Vein endothelial cell (primary cell): Measurements from ENCODE around the gene PLK1. TPM values are rescaled to one million over a fixed set of nuclear protein-coding genes. Genes with fewer than 3 reads are reported as not detected.

Experiments used
- total RNA-seq: library from RNA; depleted of rRNA; stranded (reverse); fragments of >200 nt; gene quantifications from 2 replicates; pipeline ENCODE4 v1.2.3, GENCODE V29; 2012

PLK1 gene
- total RNA-seq = 22.5 and 36.5 TPM in 2 replicates

DNA sequence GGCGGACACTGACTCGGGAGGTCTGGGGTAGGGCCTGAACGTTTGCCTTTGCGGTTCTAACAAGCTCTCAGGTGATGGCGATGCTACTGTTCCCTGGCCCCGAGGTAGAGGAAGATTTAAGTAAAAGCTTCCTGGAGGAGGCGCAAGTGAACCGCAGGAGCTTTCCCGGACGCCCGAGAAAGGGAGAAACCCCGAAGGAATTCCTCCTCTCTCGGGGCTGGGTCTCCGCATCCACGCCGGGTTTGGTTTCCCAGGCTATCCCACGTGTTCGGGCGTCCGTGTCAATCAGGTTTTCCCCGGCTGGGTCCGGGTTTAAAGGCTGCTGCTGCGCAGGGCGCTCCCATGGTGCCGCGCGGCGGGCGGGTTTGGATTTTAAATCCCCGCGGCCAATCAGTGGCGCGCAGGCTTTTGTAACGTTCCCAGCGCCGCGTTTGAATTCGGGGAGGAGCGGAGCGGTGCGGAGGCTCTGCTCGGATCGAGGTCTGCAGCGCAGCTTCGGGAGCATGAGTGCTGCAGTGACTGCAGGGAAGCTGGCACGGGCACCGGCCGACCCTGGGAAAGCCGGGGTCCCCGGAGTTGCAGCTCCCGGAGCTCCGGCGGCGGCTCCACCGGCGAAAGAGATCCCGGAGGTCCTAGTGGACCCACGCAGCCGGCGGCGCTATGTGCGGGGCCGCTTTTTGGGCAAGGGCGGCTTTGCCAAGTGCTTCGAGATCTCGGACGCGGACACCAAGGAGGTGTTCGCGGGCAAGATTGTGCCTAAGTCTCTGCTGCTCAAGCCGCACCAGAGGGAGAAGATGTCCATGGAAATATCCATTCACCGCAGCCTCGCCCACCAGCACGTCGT, at the start of gene PLK1:
PLK1 (plus strand) TSS at position 460 of the 844 bp plus-strand sequence; CDS start at position 504, 44 bp downstream.

DNA sequence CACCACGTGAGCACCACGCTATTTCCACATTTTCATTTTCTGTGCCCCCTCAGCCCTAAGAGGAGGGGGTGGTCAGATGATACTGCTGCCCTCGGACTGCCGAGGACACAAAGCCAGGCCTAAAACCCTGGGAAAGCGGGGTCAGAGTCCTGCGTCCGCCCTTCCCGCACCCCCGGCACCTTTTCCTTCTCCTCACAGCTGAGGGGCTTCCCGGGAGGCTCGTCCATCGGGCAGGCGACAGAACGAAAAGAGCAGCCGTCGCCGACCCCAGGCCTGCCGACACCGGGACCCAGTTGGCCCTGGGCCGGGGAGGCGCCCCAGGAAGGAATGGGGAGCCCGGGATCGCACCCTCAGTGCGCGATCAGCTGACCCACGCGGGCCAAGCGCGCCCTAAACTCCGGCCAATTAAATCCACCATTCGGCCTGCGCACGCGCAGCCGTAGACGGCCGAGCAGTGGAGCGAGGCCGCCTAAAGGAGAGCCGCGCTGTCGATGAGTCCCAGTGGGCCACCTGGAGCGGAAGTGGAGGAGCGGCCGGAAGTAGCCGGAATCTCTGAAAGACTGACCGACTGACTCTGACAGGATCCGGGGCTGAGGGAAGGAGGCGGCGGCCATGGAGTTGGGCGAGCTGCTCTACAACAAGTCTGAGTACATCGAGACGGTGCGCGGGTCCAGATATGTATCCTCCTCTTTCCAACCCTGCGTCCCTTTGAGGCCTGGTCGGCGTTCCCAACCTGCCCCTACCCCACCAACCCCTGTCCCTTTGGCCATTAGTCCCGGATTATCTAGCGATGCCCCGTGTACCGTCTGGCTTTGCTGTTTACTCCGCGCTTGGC, 37.5 kb upstream of the PLK1 start, which contains the start of the genes DCTN5 and PALB2:
DCTN5 (plus strand) TSS at position 536 of the 835 bp plus-strand sequence; CDS start at position 613, 77 bp downstream.
PALB2 (minus strand) TSS at position 380 of the 835 bp plus-strand sequence; CDS start at position 227, 153 bp downstream.

DNA sequence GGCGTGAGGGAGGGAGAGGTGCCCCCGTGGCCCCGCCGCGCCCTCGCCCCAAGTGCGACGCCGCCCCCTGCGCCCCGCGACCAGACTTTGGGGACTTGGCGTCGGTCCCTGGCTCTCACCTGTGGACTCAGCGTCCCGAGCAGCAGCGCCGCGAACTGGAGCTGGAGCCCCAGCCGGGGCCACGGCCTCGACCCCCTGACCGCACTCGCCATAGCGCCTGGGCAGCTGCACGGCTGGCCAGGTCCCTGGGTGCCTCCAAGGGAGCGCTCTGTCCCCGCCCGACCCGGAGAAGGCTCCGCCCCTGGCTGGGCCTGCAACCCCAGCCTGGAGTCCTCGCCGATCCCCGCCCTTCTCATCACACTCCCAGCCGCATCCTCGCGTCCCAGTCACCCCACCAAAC, 34.3 kb downstream of the PLK1 start, which contains the start of gene ERN2:
ERN2 (minus strand) TSS at position 247 of the 400 bp plus-strand sequence; CDS start at position 212, 35 bp downstream.

Other genes with a start within 250 kb of the PLK1 start
- 16.7 and 26.8 TPM in 2 replicates for gene COG7, start 225.7 kb upstream of the PLK1 start, total RNA-seq
- 36.3 and 52.1 TPM in 2 replicates for gene GGA2, start 168.4 kb upstream of the PLK1 start, total RNA-seq
- gene EARS2, start 121.5 kb upstream of the PLK1 start, total RNA-seq = 19.4 and 24.8 TPM in 2 replicates
- 91.8 and 97.7 TPM in 2 replicates for gene UBFD1, start 121.2 kb upstream of the PLK1 start, total RNA-seq
- gene NDUFAB1, start 82.6 kb upstream of the PLK1 start, total RNA-seq = 104 and 112 TPM in 2 replicates
- gene PALB2, start 37.6 kb upstream of the PLK1 start, total RNA-seq = 11.1 and 19.5 TPM in 2 replicates
- 66.0 and 85.2 TPM in 2 replicates for gene DCTN5, start 37.4 kb upstream of the PLK1 start, total RNA-seq
- not detected in 2 replicates for gene ERN2, start 34.3 kb downstream of the PLK1 start, total RNA-seq
- gene CHP2, start 76.1 kb downstream of the PLK1 start, total RNA-seq = not detected in 2 replicates
- under 0.01 TPM in 1 of 2 replicates, not detected in the other for gene PRKCB, start 157.1 kb downstream of the PLK1 start, total RNA-seq